Ovary (tissue), 9 donors: ENCODE results near the gene SLC45A3. TPM values are rescaled to one million over a fixed set of nuclear protein-coding genes. Genes with fewer than 3 reads are reported as not detected.

Source experiments
- DNase-seq, 5 donors: peaks; one replicate each; pipeline ENCODE4 v3.0.0-alpha.2; 2019 to 2020
- H3K27ac ChIP-seq, 2 donors: fragments of 200-600 bp; one replicate each; pipeline versions ENCODE4 v1.5.1 to v1.8.0; 2019 to 2022
- H3K27me3 ChIP-seq: fragments of 200-600 bp; one replicate; pipeline ENCODE4 v1.8.0; 2022
- H3K36me3 ChIP-seq: fragments of 200-600 bp; sonication (generic); one replicate; pipeline ENCODE4 v1.5.1; 2019
- H3K4me1 ChIP-seq: one replicate; pipeline ENCODE4 v1.8.1; 2013; ENCODE audit warnings: mild to moderate bottlenecking, moderate library complexity; ENCODE audit not compliant: insufficient read depth
- H3K4me3 ChIP-seq: fragments of 200-600 bp; sonication (generic); one replicate; pipeline ENCODE4 v1.5.1; 2017
- H3K9me3 ChIP-seq, 2 donors: fragments of 200-600 bp in 1 of 2; sonication (generic) in 1 of 2; one replicate each; pipeline versions ENCODE4 v1.5.1 to v1.8.1; 2013 to 2019; ENCODE audit warnings: mild to moderate bottlenecking in 1 of 2, moderate library complexity in 1 of 2
- EP300 ChIP-seq: sonication (generic); formaldehyde crosslinking; IDR thresholded peaks from one replicate; pipeline ENCODE4 v1.6.1; 2017; ENCODE audit warnings: antibody characterized with exemption
- POLR2A ChIP-seq: fragments of 450-650 bp; IDR thresholded peaks from one replicate; pipeline ENCODE4 v1.6.1; 2017; ENCODE audit warnings: antibody characterized with exemption, mild to moderate bottlenecking, moderate library complexity
- WGBS, 3 donors: extraction: QIAGEN DNeasy Blood & Tissue Kit in 1 of 3; methylation state at CpG; one replicate each; pipeline versions ENCODE4 v1.1.5 to v1.1.7; 2013 to 2017; 5-methylcytosine and 5-hydroxymethylcytosine counted together
- intact Hi-C, 4 donors: fragments of 100-400 bp; cut with DNase I; formaldehyde crosslinking; loops; one replicate each; pipeline versions ENCODE4 v1.11.0 to v1.15.1; 2022 to 2023
- polyA plus RNA-seq, 2 donors: library from polyadenylated mRNA; stranded (reverse); fragments of 200-250 nt in 1 of 2; fragments of 350-450 nt in 1 of 2; fragmentation: Illumina TruSeq in 1 of 2; extraction: RNeasy Lipid Tissue Mini Kit (QIAGEN cat#74804) in 1 of 2; gene quantifications; one replicate each; pipeline ENCODE4 v1.2.3, GENCODE V29; 2013 to 2014
- total RNA-seq, 7 donors: library from RNA; depleted of rRNA in 2 of 7; stranded (reverse); fragments of >200 nt in 2 of 7; fragmentation: NEBNext Ultra II Directional in 3 of 7; extraction: Animal tissue kit (Norgen Biotek cat#: 25700) in 3 of 7; gene quantifications; one replicate each; pipeline versions ENCODE4 v1.1.0 to v1.2.4, GENCODE V29; 2016 to 2023
- TF ChIP-seq, protein P1 (sequence below), 3 donors: fragments of 450-650 bp in 2 of 3; fragments of 200-600 bp in 1 of 3; IDR thresholded peaks; one replicate each; pipeline versions ENCODE4 v1.5.1 to v1.8.0; 2016 to 2022; ENCODE audit warnings: antibody characterized with exemption in 3 of 3, mild to moderate bottlenecking in 1 of 3
- donor health status: DM: no; HTN: no; CAD: no; lungs with moderate emphysema.
- donor health status: DM: no; HTN: no; CAD: no.
- donor health status: Bipolar disorder and iron deficiency.
- donor health status: DM: yes; HTN: yes; CAD: no.
- donor health status: DM: no; HTN: no; CAD: no.
- donor health status: DM: yes; HTN: yes; CAD: no.

SLC45A3 gene
- total and polyA plus RNA-seq, 9 donors: 1.5 to 9.5 (median 5.1) TPM

DNA sequence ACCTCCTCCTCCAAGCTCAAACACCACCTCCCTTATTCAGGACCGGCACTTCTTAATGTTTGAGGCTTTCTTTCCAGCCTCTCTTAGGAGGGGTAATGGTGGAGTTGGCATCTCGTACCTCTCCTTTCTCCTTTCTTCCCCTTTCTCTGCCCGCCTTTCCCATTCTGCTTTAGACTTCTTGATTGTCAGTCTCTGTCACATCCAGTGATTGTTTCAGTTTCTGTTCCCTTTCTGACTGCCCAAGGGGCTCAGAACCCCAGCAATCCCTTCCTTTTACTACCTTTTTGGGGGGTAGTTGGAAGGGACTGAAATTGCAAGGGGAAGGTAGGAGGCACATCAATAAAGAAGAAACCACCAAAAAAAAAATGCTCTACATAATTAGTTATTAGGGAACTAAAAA lies 54.1 kb downstream of the SLC45A3 start:
- WGBS, 3 donors: 91 to 95% (median 94%) methylated on average over 3 of the region's 3 CpGs
- Histone ChIP-seq H3K27ac (no peak overlapping the region), H3K9me3 (no peaks in the 10 kb centered on the region), H3K36me3 (no peaks in the 10 kb centered on the region), H3K27me3 (no peaks in the 10 kb centered on the region), H3K4me3 (no peak overlapping the region), H3K4me1 (peaks cover 2% of the 10 kb centered on the region)
- DNase-seq: no peak
- intact Hi-C loops: loop anchor here in 1 of 4 donors (5.0 kb wide), 1 partner anchor 34 kb away; no protein-coding TSS in a partner anchor
- no peak for TF ChIP-seq POLR2A
- no peak for TF ChIP-seq EP300
- TF ChIP-seq, protein P1, sequence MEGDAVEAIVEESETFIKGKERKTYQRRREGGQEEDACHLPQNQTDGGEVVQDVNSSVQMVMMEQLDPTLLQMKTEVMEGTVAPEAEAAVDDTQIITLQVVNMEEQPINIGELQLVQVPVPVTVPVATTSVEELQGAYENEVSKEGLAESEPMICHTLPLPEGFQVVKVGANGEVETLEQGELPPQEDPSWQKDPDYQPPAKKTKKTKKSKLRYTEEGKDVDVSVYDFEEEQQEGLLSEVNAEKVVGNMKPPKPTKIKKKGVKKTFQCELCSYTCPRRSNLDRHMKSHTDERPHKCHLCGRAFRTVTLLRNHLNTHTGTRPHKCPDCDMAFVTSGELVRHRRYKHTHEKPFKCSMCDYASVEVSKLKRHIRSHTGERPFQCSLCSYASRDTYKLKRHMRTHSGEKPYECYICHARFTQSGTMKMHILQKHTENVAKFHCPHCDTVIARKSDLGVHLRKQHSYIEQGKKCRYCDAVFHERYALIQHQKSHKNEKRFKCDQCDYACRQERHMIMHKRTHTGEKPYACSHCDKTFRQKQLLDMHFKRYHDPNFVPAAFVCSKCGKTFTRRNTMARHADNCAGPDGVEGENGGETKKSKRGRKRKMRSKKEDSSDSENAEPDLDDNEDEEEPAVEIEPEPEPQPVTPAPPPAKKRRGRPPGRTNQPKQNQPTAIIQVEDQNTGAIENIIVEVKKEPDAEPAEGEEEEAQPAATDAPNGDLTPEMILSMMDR (IDR thresholded peaks at IDR 0.05): no peak

- no peaks in the 10 kb centered on the region for H3K9me3 ChIP-seq
- WGBS, 3 donors: 83 to 93% (median 90%) methylated on average over 4 of the region's 4 CpGs
These were observed 56.7 kb downstream of the SLC45A3 start for GRCh38 chr1:205623646-205624045.

DNA sequence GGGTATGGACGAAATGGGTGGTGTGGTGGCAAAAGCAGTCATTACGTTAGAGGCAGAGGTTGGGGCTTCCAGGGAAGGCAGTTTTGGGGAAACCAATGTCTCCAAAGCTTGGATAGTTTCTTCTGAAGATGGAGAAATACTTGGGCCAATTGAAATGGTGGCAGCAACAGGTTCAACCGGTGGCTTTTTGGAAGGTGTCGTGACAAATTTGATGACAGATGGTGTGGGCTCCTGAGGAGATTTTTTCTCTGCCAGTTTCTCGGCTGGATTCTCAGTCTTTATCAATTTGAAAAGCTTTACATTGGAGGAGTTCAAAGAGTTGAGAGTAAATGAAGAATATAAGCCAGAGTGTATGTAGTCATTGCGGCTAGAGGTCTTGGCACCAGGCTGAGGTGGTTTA lies 60.0 kb downstream of the SLC45A3 start:
- TF ChIP-seq, protein P1 (IDR thresholded peaks at IDR 0.05): no peak
- TF ChIP-seq POLR2A (no peak), EP300 (no peak)
- Histone ChIP-seq H3K4me3 (no peak overlapping the region), H3K27me3 (no peaks in the 10 kb centered on the region), H3K4me1 (peaks cover 1% of the 10 kb centered on the region), H3K27ac (no peak overlapping the region), H3K9me3 (no peaks in the 10 kb centered on the region), H3K36me3 (no peaks in the 10 kb centered on the region)
- intact Hi-C loops: no loop called here
- no peak for DNase-seq
- 89 to 94% (median 93%) methylated on average over 6 of the region's 6 CpGs for WGBS, 3 donors

More at GRCh38 chr1:205623646-205624045, 56.7 kb downstream of the SLC45A3 start:
- no peak overlapping the region for H3K27ac ChIP-seq
- TF ChIP-seq POLR2A (no peak), EP300 (no peak)
- TF ChIP-seq, protein P1 (IDR thresholded peaks at IDR 0.05): no peak
- no peaks in the 10 kb centered on the region for H3K36me3 ChIP-seq
- no peaks in the 10 kb centered on the region for H3K27me3 ChIP-seq
- intact Hi-C loops: no loop called here
- H3K4me1 ChIP-seq: peaks cover 1% of the 10 kb centered on the region
- no peak for DNase-seq
- no peak overlapping the region for H3K4me3 ChIP-seq

DNA sequence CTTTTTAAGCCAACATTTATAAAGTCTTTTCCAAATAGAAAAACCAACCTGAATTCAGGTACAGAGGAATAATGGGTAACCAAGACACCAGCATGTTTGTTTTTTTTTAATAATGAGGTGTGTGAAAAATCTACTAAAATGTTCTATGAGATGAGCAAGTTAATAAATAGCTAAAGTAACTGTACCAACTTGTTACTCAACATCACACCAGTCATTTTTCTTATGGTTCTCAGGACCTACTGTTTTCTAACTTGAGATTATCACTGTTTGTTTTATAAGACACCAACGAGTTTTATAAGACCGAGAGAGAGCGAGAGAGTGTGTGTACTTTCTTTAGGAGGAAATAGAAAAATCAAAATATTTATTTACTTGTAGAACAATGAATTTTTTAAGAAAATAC lies 60.9 kb downstream of the SLC45A3 start:
- H3K4me3 ChIP-seq: no peak overlapping the region
- TF ChIP-seq, protein P1 (IDR thresholded peaks at IDR 0.05): no peak
- no peak for TF ChIP-seq POLR2A

More for the DNA sequence above, 60.9 kb downstream of the SLC45A3 start:
- no peaks in the 10 kb centered on the region for H3K27me3 ChIP-seq
- no peaks in the 10 kb centered on the region for H3K9me3 ChIP-seq
- no peak for DNase-seq
- 78 to 90% (median 87%) methylated on average over 3 of the region's 3 CpGs for WGBS, 3 donors
- no peak overlapping the region for H3K27ac ChIP-seq
- intact Hi-C loops: no loop called here
- H3K36me3 ChIP-seq: no peaks in the 10 kb centered on the region
- H3K4me1 ChIP-seq: peaks cover 1% of the 10 kb centered on the region
